GM23338 (cell line): Measurements from ENCODE around the gene LNP1.

ENCODE experiments used
- CTCF ChIP-seq, 2 experiments: fragments of 200-600 bp in 1 of 2; sonication (generic) in 1 of 2; conservative IDR thresholded peaks; 2 replicates each; pipeline versions ENCODE4 v1.5.1 to v1.6.1; 2016 to 2017; ENCODE audit warnings: antibody characterized with exemption in 2 of 2, low read depth in 2 of 2, mild to moderate bottlenecking in 2 of 2, moderate library complexity in 1 of 2
- EZH2 ChIP-seq: fragments of 200-600 bp; sonication (generic); IDR thresholded peaks from one replicate; pipeline ENCODE4 v1.8.0; 2017; ENCODE audit warnings: antibody characterized with exemption, mild to moderate bottlenecking, low read depth; ENCODE audit not compliant: unreplicated experiment
- REST ChIP-seq: IDR thresholded peaks from one replicate; pipeline ENCODE4 v1.6.1; 2018; ENCODE audit warnings: antibody characterized with exemption; ENCODE audit not compliant: unreplicated experiment

- TF ChIP-seq EZH2, result no peak
- TF ChIP-seq CTCF (conservative IDR thresholded peaks at IDR 0.05; ENCODE audit: low read depth in 2 of 2), result no peak
- TF ChIP-seq REST, result no peak
These were observed 80.8 kb downstream of the LNP1 start for GRCh38 chr3:100482176-100482575.
